Measurements from ENCODE around the gene FAM169A.

The FAM169A gene

DNA sequence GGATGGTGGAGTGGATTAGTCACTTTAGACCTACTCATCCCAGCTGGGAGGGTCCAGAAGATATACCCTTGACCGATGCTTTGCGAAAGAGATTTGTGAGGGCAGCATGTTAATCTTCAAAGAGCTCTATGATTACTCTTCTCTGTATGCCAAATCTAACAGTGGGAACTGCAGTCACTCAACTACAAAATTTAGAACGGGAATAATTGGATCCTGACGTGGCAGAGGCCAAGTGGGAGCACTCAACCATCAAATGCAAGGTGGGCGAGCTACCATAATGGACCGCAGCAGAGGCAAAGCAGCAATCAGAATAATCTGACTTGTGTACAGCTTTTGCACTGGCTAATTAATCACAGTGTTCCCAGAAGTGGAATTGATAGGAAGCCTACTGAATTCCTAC is 78.8 kb downstream of the FAM169A start:
- no peak overlapping the region for H3K27ac ChIP-seq (ENCODE audit: low read length)
- H3K79me2 ChIP-seq (ENCODE audit: low read length): no peaks in the 10 kb centered on the region
- no peaks in the 10 kb centered on the region for H3K36me3 ChIP-seq (replicated peaks; ENCODE audit: insufficient read depth, low read length)
- H2AFZ ChIP-seq (ENCODE audit: low read length): no peak overlapping the region
- no peaks in the 10 kb centered on the region for H3K27me3 ChIP-seq (replicated peaks; ENCODE audit: insufficient read depth, low read length)
- no peak overlapping the region for H3K9ac ChIP-seq (ENCODE audit: low read length)
- H3K9me2 ChIP-seq (replicated peaks; ENCODE audit: insufficient read depth, low read length): no peaks in the 10 kb centered on the region
- H3F3A ChIP-seq (ENCODE audit: insufficient read depth, low read length): no peaks in the 10 kb centered on the region
- no peak for TF ChIP-seq EZH2 (optimal IDR thresholded peaks at IDR 0.05; ENCODE audit: low read depth, low read length)
- TF ChIP-seq, protein P1, sequence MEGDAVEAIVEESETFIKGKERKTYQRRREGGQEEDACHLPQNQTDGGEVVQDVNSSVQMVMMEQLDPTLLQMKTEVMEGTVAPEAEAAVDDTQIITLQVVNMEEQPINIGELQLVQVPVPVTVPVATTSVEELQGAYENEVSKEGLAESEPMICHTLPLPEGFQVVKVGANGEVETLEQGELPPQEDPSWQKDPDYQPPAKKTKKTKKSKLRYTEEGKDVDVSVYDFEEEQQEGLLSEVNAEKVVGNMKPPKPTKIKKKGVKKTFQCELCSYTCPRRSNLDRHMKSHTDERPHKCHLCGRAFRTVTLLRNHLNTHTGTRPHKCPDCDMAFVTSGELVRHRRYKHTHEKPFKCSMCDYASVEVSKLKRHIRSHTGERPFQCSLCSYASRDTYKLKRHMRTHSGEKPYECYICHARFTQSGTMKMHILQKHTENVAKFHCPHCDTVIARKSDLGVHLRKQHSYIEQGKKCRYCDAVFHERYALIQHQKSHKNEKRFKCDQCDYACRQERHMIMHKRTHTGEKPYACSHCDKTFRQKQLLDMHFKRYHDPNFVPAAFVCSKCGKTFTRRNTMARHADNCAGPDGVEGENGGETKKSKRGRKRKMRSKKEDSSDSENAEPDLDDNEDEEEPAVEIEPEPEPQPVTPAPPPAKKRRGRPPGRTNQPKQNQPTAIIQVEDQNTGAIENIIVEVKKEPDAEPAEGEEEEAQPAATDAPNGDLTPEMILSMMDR (IDR thresholded peaks at IDR 0.05; ENCODE audit: low read length): no peak
- no peak for TF ChIP-seq EZH2phosphoT487 (IDR thresholded peaks at IDR 0.05; ENCODE audit: low read length)
- H3K4me2 ChIP-seq (ENCODE audit: low read depth, low read length): no peak overlapping the region
- no peaks in the 10 kb centered on the region for H3K9me3 ChIP-seq (replicated peaks; ENCODE audit: insufficient read depth, low read length)
- no peak overlapping the region for H3K4me3 ChIP-seq (ENCODE audit: low read length)
- DNase-seq: no peak
- no peaks in the 10 kb centered on the region for H3K4me1 ChIP-seq (ENCODE audit: low read length)
- no peaks in the 10 kb centered on the region for H4K20me1 ChIP-seq (ENCODE audit: insufficient read depth, low read length)

DNA sequence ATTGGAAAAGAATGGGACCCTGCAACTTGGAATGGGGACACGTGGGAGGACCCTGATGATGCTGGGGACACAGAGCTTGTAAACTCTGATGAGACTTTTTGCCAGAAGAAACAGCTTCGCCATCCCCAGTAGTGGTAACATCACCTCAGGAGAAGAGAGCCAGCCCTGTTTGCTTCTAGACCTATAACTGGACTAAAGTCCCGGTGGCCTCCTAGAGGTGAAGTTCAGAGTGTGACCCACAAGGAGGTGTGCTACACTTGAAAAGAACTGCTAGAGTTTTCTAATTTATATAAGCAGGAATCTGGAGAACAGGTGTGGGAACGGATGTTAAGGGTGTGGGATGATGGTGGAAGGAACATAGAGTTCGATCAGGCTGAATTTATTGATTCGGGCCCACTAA is 79.3 kb downstream of the FAM169A start:
- H3K9me2 ChIP-seq (replicated peaks; ENCODE audit: insufficient read depth, low read length): no peaks in the 10 kb centered on the region
- no peaks in the 10 kb centered on the region for H3K4me1 ChIP-seq (ENCODE audit: low read length)
- no peak overlapping the region for H3K4me2 ChIP-seq (ENCODE audit: low read depth, low read length)
- TF ChIP-seq, protein P1 (IDR thresholded peaks at IDR 0.05; ENCODE audit: low read length): no peak
- TF ChIP-seq EZH2 (optimal IDR thresholded peaks at IDR 0.05; ENCODE audit: low read depth, low read length) (no peak), EZH2phosphoT487 (IDR thresholded peaks at IDR 0.05; ENCODE audit: low read length) (no peak)
- H3K9me3 ChIP-seq (replicated peaks; ENCODE audit: insufficient read depth, low read length): no peaks in the 10 kb centered on the region
- no peak overlapping the region for H2AFZ ChIP-seq (ENCODE audit: low read length)
- DNase-seq: no peak
- no peak overlapping the region for H3K9ac ChIP-seq (ENCODE audit: low read length)
- H3K27me3 ChIP-seq (replicated peaks; ENCODE audit: insufficient read depth, low read length): no peaks in the 10 kb centered on the region
- no peaks in the 10 kb centered on the region for H3K36me3 ChIP-seq (replicated peaks; ENCODE audit: insufficient read depth, low read length)
- no peaks in the 10 kb centered on the region for H4K20me1 ChIP-seq (ENCODE audit: insufficient read depth, low read length)
- H3K4me3 ChIP-seq (ENCODE audit: low read length): no peak overlapping the region
- H3F3A ChIP-seq (ENCODE audit: insufficient read depth, low read length): no peaks in the 10 kb centered on the region
- no peak overlapping the region for H3K27ac ChIP-seq (ENCODE audit: low read length)
- H3K79me2 ChIP-seq (ENCODE audit: low read length): no peaks in the 10 kb centered on the region

DNA sequence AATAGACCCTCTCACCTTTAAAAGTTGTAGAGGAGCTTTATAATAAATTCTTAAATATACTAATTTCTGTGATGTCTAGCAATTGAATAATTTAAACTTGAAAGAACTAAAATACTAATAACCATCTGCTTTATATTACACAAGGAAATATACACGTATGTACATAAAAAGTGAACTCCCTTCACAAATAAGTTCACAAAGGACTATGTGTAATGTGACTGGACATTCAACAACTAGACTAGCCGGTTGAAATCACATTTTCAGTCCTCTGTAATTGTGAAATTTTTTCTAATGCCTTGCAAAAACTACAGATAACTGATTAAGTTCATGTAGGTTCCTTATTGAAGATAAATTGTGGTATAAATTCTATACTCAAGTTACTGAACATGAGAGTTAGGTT is 87.6 kb downstream of the FAM169A start:
- TF ChIP-seq EZH2phosphoT487 (IDR thresholded peaks at IDR 0.05; ENCODE audit: low read length) (no peak), EZH2 (optimal IDR thresholded peaks at IDR 0.05; ENCODE audit: low read depth, low read length) (no peak)
- TF ChIP-seq, protein P1 (IDR thresholded peaks at IDR 0.05; ENCODE audit: low read length): no peak
- Histone ChIP-seq H3K79me2 (ENCODE audit: low read length) (no peaks in the 10 kb centered on the region), H4K20me1 (ENCODE audit: insufficient read depth, low read length) (no peaks in the 10 kb centered on the region), H3K9me3 (replicated peaks; ENCODE audit: insufficient read depth, low read length) (no peaks in the 10 kb centered on the region), H3K4me2 (ENCODE audit: low read depth, low read length) (no peak overlapping the region), H3F3A (ENCODE audit: insufficient read depth, low read length) (peaks cover 5% of the 10 kb centered on the region), H3K36me3 (replicated peaks; ENCODE audit: insufficient read depth, low read length) (peaks cover 3% of the 10 kb centered on the region; the same call in 1 of the 2 replicates), H3K4me1 (ENCODE audit: low read length) (no peaks in the 10 kb centered on the region), H3K9ac (ENCODE audit: low read length) (no peak overlapping the region), H3K27ac (ENCODE audit: low read length) (no peak overlapping the region), H3K27me3 (replicated peaks; ENCODE audit: insufficient read depth, low read length) (no peaks in the 10 kb centered on the region), H3K9me2 (replicated peaks; ENCODE audit: insufficient read depth, low read length) (no peaks in the 10 kb centered on the region), H3K4me3 (ENCODE audit: low read length) (no peak overlapping the region), H2AFZ (ENCODE audit: low read length) (no peak overlapping the region)
- DNase-seq: no peak
